GM18517 (cell line): Measurements from ENCODE around the gene MAGI2.

Experiments used
- ATAC-seq: cut with Tn5 transposase; IDR thresholded peaks from one replicate; pipeline ENCODE4 v1.9.1; 2021; ENCODE audit warnings: mild to moderate bottlenecking, moderate library complexity; ENCODE audit not compliant: unreplicated experiment

The MAGI2 gene

GRCh38 chr7:77985974-77986339, 1467.5 kb downstream of the MAGI2 start:
- no peak for ATAC-seq

- ATAC-seq, result no peak
Measured at GRCh38 chr7:77985232-77985973, 1468.1 kb downstream of the MAGI2 start.

GRCh38 chr7:77983973-77984372, 1469.5 kb downstream of the MAGI2 start:
- no peak for ATAC-seq

GRCh38 chr7:77982926-77983550, 1470.4 kb downstream of the MAGI2 start:
- ATAC-seq, result no peak

GRCh38 chr7:77980087-77980713, 1473.3 kb downstream of the MAGI2 start:
- no peak for ATAC-seq

- no peak for ATAC-seq
Measured at GRCh38 chr7:77979219-77979618, 1474.2 kb downstream of the MAGI2 start.

GRCh38 chr7:77975672-77976480, 1477.6 kb downstream of the MAGI2 start:
- no peak for ATAC-seq

- no peak for ATAC-seq
Measured at GRCh38 chr7:77971726-77972125, 1481.7 kb downstream of the MAGI2 start.

- no peak for ATAC-seq
Measured at GRCh38 chr7:77967429-77967828, 1486.0 kb downstream of the MAGI2 start.
